GM18526 (cell line): Measurements from ENCODE around the gene SNTB2.

ENCODE experiments used
- POLR2A ChIP-seq: IDR thresholded peaks from 3 replicates; pipeline ENCODE4 v1.6.1; 2011; ENCODE audit not compliant: insufficient read length; ENCODE audit errors: extremely low read depth

Gene SNTB2

GRCh38 chr16:69197573-69197972, 10.6 kb downstream of the SNTB2 start:
- no peak for TF ChIP-seq POLR2A

GRCh38 chr16:69199382-69199781, 12.4 kb downstream of the SNTB2 start:
- no peak for TF ChIP-seq POLR2A

GRCh38 chr16:69201291-69201690, 14.3 kb downstream of the SNTB2 start:
- no peak for TF ChIP-seq POLR2A

- TF ChIP-seq POLR2A = no peak
Observed at GRCh38 chr16:69201787-69202186, 14.8 kb downstream of the SNTB2 start.

- TF ChIP-seq POLR2A = no peak
Observed at GRCh38 chr16:69204172-69204571, 17.2 kb downstream of the SNTB2 start.

GRCh38 chr16:69209735-69210134, 22.8 kb downstream of the SNTB2 start:
- no peak for TF ChIP-seq POLR2A

GRCh38 chr16:69217433-69217832, 30.5 kb downstream of the SNTB2 start:
- TF ChIP-seq POLR2A = no peak

GRCh38 chr16:69219279-69219678, 32.3 kb downstream of the SNTB2 start:
- TF ChIP-seq POLR2A = no peak

GRCh38 chr16:69223882-69224281, 36.9 kb downstream of the SNTB2 start:
- TF ChIP-seq POLR2A = no peak

- no peak for TF ChIP-seq POLR2A
Observed at GRCh38 chr16:69225121-69225520, 38.2 kb downstream of the SNTB2 start.

GRCh38 chr16:69233124-69233523, 46.2 kb downstream of the SNTB2 start:
- no peak for TF ChIP-seq POLR2A

- TF ChIP-seq POLR2A = no peak
Observed at GRCh38 chr16:69234460-69234859, 47.5 kb downstream of the SNTB2 start.

- no peak for TF ChIP-seq POLR2A
Observed at GRCh38 chr16:69236319-69236718, 49.4 kb downstream of the SNTB2 start.

GRCh38 chr16:69237296-69237695, 50.3 kb downstream of the SNTB2 start:
- no peak for TF ChIP-seq POLR2A

- TF ChIP-seq POLR2A = no peak
Observed at GRCh38 chr16:69239851-69240250, 52.9 kb downstream of the SNTB2 start.

GRCh38 chr16:69240331-69240730, 53.4 kb downstream of the SNTB2 start:
- TF ChIP-seq POLR2A = no peak

GRCh38 chr16:69241926-69242325, 55.0 kb downstream of the SNTB2 start:
- TF ChIP-seq POLR2A = no peak

GRCh38 chr16:69243479-69243878, 56.5 kb downstream of the SNTB2 start:
- no peak for TF ChIP-seq POLR2A
